ENCODE results near the gene CASS4.

- TF ChIP-seq CTCF (IDR thresholded peaks at IDR 0.05) (no peak), POLR2A (IDR thresholded peaks at IDR 0.05) (no peak)
Measured at GRCh38 chr20:56420940-56421688, 9.1 kb downstream of the CASS4 start.
